ENCODE data around the gene TSC22D2. TPM values are rescaled to one million over a fixed set of nuclear protein-coding genes. Genes with fewer than 3 reads are reported as not detected.
A peak's percentile ranks its signal among the peaks of the same experiment; 100 is the strongest.

TSC22D2 gene
- total and polyA plus RNA-seq, 2 of the 4 experiments (the other 2 are of a cell fraction), result 12.2 to 20.5 TPM

DNA sequence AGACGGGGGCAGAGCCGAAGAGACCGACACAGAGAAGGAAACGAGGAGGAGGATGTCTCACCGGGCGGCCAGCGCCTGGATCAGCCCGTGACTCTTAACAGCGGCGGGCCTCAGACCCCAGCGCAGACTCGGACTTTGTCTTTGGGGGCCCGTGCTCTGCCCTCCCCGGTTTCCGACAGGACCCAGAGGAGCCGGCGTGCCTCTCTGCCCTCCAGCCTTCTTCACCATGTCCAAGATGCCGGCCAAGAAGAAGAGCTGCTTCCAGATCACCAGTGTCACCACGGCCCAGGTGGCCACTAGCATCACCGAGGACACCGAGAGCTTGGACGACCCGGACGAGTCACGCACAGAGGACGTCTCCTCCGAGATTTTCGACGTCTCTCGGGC lies 1.0 kb downstream of the TSC22D2 start:
- H3K4me2 ChIP-seq (ENCODE audit: low read depth, low read length), result peak overlapping the region; percentile 63
- WGBS, 2 experiments (ENCODE audit: extremely low coverage in 2 of 2, insufficient read length in 1 of 2), result 2% methylated on average over 9 of the region's 30 CpGs; no CpG with 5 or more reads in 1 of the 2 experiments
- DNase-seq, result no peak
- no peaks in the 10 kb centered on the region for H3K27me3 ChIP-seq (ENCODE audit: control insufficient read depth, insufficient read depth, low read length)
- peak overlapping the region; percentile 97 for H3K27ac ChIP-seq (ENCODE audit: insufficient read depth, low read length)
- peak overlapping the region; percentile 55 for H2BK120ac ChIP-seq (ENCODE audit: low read depth, low read length)
- H4K91ac ChIP-seq (ENCODE audit: insufficient read depth, low read depth, low read length), result peak overlapping the region; percentile 71
- peak; percentile 37; the same call in 1 of the 2 replicates for TF ChIP-seq CHD1 (IDR thresholded peaks at IDR 0.05; ENCODE audit: low read depth, low read length)
- TF ChIP-seq, protein P1, sequence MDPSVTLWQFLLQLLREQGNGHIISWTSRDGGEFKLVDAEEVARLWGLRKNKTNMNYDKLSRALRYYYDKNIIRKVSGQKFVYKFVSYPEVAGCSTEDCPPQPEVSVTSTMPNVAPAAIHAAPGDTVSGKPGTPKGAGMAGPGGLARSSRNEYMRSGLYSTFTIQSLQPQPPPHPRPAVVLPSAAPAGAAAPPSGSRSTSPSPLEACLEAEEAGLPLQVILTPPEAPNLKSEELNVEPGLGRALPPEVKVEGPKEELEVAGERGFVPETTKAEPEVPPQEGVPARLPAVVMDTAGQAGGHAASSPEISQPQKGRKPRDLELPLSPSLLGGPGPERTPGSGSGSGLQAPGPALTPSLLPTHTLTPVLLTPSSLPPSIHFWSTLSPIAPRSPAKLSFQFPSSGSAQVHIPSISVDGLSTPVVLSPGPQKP (IDR thresholded peaks at IDR 0.05; ENCODE audit: borderline replicate concordance, low read depth, low read length), result no peak
- TF ChIP-seq NFE2L2 (IDR thresholded peaks at IDR 0.05; ENCODE audit: low read depth, low read length), result no peak
- TF ChIP-seq RAD21 (IDR thresholded peaks at IDR 0.05; ENCODE audit: low read length), result peak; percentile 6; the same call in 1 of the 2 replicates
- TF ChIP-seq POLR2A (IDR thresholded peaks at IDR 0.05; ENCODE audit: low read depth, low read length), result peak; percentile 69
- peak; percentile 27; the same call in 1 of the 2 replicates for TF ChIP-seq BHLHE40 (IDR thresholded peaks at IDR 0.05; ENCODE audit: low read depth, low read length)
- TF ChIP-seq MAZ (IDR thresholded peaks at IDR 0.05; ENCODE audit: borderline replicate concordance, low read depth, low read length), result no peak
- peak overlapping the region; percentile 61; the same call in 2 of the 3 replicates for H2BK15ac ChIP-seq (ENCODE audit: low read depth, low read length)
- H3K23ac ChIP-seq (ENCODE audit: low read depth, low read length), result peak overlapping the region; percentile 99
- intact Hi-C loops (cut with micrococcal nuclease) (loop anchor here (2.0 kb wide), 1 partner anchor 472 kb away; no protein-coding TSS in a partner anchor), dilution Hi-C loops (cut with HindIII; ENCODE audit: low sequenced_read_pairs, unreplicated experiment) (no loop called here), in situ Hi-C loops (cut with MboI; ENCODE audit: low sequenced_read_pairs) (loop anchor here (5.0 kb wide), 1 partner anchor 182 kb away; no protein-coding TSS in a partner anchor)
- peak overlapping the region; percentile 91 for H3K4ac ChIP-seq (ENCODE audit: low read depth, low read length)
- H3K18ac ChIP-seq (ENCODE audit: low read depth, low read length), result peak overlapping the region; percentile 51
- H3K4me3 ChIP-seq (ENCODE audit: insufficient read depth, low read depth, low read length), result peak overlapping the region; percentile 76
- BruUV-seq (replicated peaks), result TSS peak; percentile 8
- ATAC-seq (ENCODE audit: low read depth), result no peak
- H2BK20ac ChIP-seq (ENCODE audit: low read depth, low read length), result no peak overlapping the region
- peaks cover 6% of the 10 kb centered on the region for H3K36me3 ChIP-seq (ENCODE audit: control insufficient read depth, insufficient read depth, low read length)
- no peaks in the 10 kb centered on the region for H3K9me3 ChIP-seq (ENCODE audit: control insufficient read depth, insufficient read depth, low read length)
- peak overlapping the region; percentile 99 for H2AK9ac ChIP-seq (replicated peaks; ENCODE audit: low read depth, low read length, poor library complexity)
- ChIA-PET CTCF (interaction anchor here (0.7 to 1.3 kb wide), 5 partner anchors 85 to 186 kb away, joined by 3 to 5 read pairs (median 3); no protein-coding TSS in a partner anchor), POLR2A (ENCODE audit: unreplicated experiment) (interaction anchor here (0.6 to 1.2 kb wide), 8 partner anchors 49 to 362 kb away, joined by 3 to 9 read pairs (median 6); no protein-coding TSS in a partner anchor)
- peak overlapping the region; percentile 95 for H2BK5ac ChIP-seq (ENCODE audit: low read depth, low read length, poor library complexity, severe bottlenecking)
- peak overlapping the region; percentile 54 to 66; a peak in 2 of 4 replicates for H4K8ac ChIP-seq (ENCODE audit: low read depth in 2 of 2, low read length in 2 of 2)
- H2AK5ac ChIP-seq (ENCODE audit: low read depth, low read length), result peak overlapping the region; percentile 72
- no peaks in the 10 kb centered on the region for H3K4me1 ChIP-seq (ENCODE audit: control insufficient read depth, insufficient read depth, low read length)
- peaks cover 4 to 6% of the 10 kb centered on the region in 2 experiments; a peak in 3 of 4 replicates for H3K79me1 ChIP-seq (ENCODE audit: low read depth in 1 of 2, low read length in 2 of 2)
- H3K9ac ChIP-seq (ENCODE audit: low read depth, low read length), result peak overlapping the region; percentile 94
- H3K14ac ChIP-seq (replicated peaks; ENCODE audit: low read depth, low read length), result peak overlapping the region; percentile 96
- H4K5ac ChIP-seq (ENCODE audit: low read depth, low read length), result peak overlapping the region; percentile 3; the same call in 1 of the 2 replicates
- peak overlapping the region; percentile 97 for H3K56ac ChIP-seq (ENCODE audit: extremely low read depth, insufficient read depth, low read length)
- peak overlapping the region; percentile 92 for H2AFZ ChIP-seq (replicated peaks; ENCODE audit: low read length, poor library complexity)
- H3K9me1 ChIP-seq (ENCODE audit: insufficient read depth, low read length), result no peaks in the 10 kb centered on the region
- H4K20me1 ChIP-seq (ENCODE audit: insufficient read depth, low read length), result peaks cover 47% of the 10 kb centered on the region
